NCI-H187 (cell line): ENCODE results near the gene RYR3.
A peak's percentile ranks its signal among the peaks of the same experiment; 100 is the strongest.

Experiments
- DNase-seq, 2 experiments: peaks; one replicate each; lab custom pipeline; 2025; lab: John Stamatoyannopoulos, UW

RYR3 gene

GRCh38 chr15:33649217-33649933 is 338.6 kb downstream of the RYR3 start:
- DNase-seq: no peak

- DNase-seq: no peak
These were observed 344.1 kb downstream of the RYR3 start for GRCh38 chr15:33654860-33655259.

DNA sequence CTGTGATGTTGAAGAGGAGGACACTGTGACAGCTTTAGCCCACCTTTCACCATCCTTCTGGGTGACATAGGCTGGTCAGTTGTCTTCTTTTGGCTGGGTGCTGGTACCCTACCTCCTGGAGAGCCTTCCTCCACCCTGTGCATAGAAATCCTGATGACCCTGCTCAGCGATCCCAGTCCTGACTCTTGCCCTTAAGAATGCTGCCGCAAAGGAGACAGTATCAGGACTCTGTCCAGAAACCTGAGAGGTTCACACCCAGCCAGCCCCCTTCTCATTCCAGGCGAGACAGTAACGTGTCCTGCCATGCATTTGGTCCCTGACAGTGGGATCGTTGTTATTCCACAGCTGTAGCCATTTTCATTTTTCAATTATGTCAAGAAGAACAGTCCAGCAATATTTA is 344.7 kb downstream of the RYR3 start:
- no peak for DNase-seq

- DNase-seq: no peak
These were observed 345.4 kb downstream of the RYR3 start for GRCh38 chr15:33656168-33656567.

GRCh38 chr15:33660151-33660550 is 349.4 kb downstream of the RYR3 start:
- no peak for DNase-seq

GRCh38 chr15:33662014-33662413 is 351.2 kb downstream of the RYR3 start:
- DNase-seq: no peak

- no peak for DNase-seq
These were observed 354.2 kb downstream of the RYR3 start for GRCh38 chr15:33664947-33665346.

DNA sequence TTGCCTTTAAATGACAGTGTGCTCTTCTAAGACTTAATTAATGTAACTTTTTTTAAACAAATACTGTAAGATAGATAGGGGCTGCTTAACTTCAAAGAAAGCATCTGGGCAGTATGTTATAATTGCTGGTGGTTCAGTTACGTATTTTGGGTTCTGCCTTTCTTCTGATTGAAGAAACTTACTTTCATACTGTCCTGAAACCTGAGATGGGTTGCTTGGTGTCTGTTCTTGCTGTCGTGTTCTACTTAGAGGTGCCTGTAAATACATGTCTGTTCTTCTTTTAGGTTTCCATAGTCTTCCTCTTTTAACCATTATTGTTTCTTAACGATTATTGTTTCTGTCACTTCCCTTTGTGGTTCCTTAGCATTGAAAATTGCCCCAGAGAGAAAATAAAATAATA is 359.8 kb downstream of the RYR3 start:
- no peak for DNase-seq

GRCh38 chr15:33671456-33671855 is 360.7 kb downstream of the RYR3 start:
- DNase-seq: no peak

DNA sequence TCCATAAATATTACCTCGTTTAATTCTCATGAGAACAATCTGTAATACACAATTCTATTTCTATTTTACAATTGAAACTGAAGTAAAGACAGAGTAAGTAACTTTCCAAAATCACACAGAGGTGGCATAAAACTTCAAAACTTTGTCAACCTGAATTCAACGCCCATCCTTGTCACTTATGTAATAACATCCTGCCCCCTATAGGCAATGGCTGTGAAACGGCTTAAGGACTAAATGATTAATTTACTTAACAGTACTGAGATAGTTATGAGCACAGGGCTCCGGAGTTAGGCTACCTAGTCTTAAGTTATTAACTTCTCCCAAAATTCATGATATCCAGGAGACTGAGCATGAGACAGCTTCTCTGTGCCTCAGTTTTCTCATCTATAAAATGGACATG is 364.5 kb downstream of the RYR3 start:
- DNase-seq: no peak

DNA sequence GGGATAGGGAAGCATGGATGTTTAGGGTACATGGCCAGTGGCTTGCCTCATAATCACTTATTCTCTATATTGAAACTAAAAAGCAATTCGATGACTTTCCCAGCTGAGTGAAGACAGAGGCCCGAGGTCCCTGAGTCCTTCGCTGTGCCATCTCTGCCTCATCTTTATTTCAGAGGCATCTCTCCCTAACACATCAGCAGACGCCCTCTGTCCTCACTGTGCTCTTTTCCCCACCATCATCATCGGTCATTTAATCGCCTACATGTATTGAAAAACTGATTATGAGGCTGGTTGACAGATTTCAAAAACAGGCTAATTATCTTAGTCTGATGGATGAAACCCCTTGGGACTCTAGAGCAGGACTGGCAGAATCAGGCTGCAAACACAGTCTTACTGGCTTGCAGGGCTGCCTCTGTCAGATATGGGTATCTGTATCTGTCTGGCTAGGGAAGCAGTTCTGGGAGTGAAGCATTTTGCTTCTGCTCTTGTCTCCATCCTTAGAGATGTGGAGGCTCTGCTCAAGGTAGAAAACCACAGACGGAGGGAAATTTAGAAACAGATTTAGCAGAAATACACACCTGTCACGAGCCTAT is 366.6 kb downstream of the RYR3 start:
- no peak for DNase-seq

GRCh38 chr15:33678176-33678575 is 367.4 kb downstream of the RYR3 start:
- DNase-seq: no peak

DNA sequence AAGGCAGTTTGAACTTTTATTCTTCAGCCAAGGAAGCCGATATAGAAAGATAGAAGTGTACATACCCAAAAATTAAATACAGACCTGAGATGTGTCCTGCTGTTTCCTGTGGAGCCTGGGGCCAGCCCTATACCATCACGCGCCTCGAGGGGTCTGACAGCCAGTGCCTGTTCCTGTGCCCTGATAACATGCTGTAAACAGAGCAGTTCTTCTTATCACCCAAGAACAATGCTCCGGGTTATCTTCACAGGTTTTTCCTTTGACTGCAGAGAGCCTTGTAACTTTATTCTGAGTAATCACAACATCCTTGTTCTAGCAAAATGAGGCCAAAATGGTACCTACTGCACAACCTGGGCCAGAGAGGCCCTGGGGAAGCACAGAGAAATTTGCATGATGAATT is 367.8 kb downstream of the RYR3 start:
- DNase-seq: no peak

DNA sequence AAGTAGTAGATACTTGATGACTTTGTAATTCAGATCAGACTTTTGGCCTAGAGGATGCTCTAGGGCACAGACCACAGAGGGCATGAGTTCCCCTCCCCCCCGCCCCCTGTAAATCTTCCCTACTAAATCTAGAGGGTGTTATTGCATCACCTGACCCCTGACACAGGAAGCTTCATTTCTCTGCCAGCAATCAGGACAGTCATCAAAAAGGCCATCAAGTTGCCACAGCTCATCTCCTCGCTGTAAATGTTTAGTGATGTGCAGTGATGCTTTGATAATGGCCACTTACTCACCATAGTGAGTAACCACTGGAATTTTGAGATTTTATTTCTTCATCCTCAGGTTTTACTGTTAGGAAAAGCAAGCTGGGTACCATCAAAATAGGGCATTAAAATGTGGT is 368.3 kb downstream of the RYR3 start:
- no peak for DNase-seq

- DNase-seq: no peak
These were observed 369.6 kb downstream of the RYR3 start for GRCh38 chr15:33680336-33680735.

GRCh38 chr15:33693166-33693800 is 382.5 kb downstream of the RYR3 start:
- DNase-seq: no peak

DNA sequence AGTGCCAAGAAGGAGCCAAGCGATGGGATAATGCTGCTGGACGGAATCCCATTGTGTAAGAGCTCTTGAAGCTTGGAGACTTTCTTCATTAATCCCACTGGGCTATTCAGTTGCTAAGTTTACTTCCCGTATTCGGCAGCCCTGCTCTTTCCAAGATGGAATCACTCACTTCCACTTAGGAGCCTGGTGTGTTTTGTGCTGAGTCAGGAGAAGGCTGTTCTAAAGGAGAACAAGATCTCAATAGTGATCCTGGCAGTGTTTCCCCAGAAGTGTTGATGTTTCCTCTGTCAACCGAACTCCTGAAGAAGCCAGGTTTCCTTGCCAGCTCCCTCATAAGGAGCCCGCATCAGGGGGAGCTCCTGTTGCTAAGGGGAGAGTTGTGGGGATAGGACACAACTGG is 387.4 kb downstream of the RYR3 start:
- DNase-seq: no peak

- DNase-seq: no peak
These were observed 388.4 kb downstream of the RYR3 start for GRCh38 chr15:33699145-33699544.

DNA sequence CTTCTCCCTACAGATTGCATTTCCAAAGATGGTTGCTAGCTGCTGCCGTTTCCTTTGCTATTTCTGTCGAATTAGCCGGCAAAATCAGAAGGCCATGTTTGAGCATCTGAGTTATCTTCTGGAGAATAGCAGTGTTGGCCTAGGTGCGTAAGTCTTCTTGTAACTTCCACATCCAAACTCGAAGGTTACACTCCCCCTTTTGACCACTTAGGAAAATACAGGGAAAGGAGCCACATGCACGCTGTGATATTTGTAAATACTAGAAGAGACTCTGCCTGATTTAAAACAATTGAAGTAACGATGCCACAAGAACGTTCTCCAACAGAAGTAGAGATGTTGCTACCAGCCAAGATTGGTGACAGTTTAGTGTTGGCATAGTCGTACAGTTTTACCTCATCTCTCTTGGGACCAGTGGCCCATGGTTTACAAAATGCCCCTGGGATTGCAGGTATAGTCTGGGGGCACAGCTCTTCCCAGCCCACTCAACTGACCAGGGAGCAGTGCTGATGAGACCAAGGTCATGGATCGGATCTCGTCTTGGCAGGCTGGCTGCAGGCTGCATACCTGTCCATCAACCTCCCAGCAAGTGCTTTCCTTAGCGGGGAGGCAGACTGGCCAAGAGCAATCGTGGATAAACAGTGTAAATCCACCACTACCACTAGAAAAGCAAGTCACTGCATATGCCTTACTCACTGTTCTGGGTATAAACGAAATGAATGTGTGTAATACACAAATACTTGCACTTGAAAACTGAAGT is 389.1 kb downstream of the RYR3 start:
- DNase-seq: no peak

DNA sequence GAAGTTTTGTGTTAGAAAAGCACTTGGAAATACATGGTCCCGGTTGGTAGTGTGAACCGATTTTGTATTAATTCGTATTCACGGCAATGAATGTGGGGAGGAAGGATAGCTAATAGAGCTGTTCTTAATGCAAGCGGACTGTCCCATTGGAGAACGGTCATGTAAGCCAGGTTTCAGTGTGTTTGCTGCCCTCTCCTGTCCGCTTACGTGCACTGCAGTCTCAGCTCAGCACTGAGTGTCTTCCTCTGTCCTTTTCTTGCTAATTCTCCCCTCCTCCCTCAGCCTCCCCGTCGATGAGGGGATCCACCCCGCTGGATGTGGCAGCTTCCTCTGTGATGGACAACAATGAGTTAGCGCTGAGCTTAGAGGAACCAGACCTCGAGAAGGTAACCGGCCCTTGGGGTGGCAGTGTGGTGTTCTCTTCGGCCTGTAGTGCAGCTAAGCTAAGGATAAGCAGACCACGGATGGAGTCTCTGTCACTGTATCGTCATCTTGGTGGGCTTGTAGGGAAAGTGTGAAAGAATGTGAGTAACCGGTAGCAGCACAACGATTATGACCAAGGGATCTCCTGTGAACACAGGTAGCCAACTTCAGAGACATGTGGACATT is 390.0 kb downstream of the RYR3 start:
- peak; percentile 23 to 32 for DNase-seq

DNA sequence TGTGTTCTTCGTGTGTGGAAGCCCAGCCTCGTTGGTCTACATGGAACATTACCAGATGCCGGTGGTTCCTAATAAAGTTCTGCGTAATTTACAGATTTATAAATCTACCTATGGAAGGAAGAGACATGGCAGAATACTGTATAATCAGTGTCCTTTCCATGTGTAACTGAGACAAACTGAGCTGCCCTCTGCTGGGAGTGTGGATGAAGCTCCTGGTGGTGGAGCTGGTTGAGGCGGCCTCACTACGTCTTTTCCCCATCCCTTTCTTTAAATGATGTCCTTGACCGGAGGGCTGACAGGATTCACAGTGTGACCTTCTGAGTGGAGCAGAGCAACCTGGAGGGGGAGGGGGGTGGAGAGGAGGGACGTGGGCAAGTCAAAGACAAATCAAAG is 390.5 kb downstream of the RYR3 start:
- DNase-seq: no peak

- no peak for DNase-seq
These were observed 395.4 kb downstream of the RYR3 start for GRCh38 chr15:33706173-33706572.
